GM18499 (cell line): Measurements from ENCODE around the gene LPCAT1.

Source experiments
- ATAC-seq: cut with Tn5 transposase; IDR thresholded peaks from one replicate; pipeline ENCODE4 v1.9.1; 2021; ENCODE audit warnings: moderate number of reproducible peaks; ENCODE audit not compliant: insufficient read depth, unreplicated experiment

LPCAT1 gene

DNA sequence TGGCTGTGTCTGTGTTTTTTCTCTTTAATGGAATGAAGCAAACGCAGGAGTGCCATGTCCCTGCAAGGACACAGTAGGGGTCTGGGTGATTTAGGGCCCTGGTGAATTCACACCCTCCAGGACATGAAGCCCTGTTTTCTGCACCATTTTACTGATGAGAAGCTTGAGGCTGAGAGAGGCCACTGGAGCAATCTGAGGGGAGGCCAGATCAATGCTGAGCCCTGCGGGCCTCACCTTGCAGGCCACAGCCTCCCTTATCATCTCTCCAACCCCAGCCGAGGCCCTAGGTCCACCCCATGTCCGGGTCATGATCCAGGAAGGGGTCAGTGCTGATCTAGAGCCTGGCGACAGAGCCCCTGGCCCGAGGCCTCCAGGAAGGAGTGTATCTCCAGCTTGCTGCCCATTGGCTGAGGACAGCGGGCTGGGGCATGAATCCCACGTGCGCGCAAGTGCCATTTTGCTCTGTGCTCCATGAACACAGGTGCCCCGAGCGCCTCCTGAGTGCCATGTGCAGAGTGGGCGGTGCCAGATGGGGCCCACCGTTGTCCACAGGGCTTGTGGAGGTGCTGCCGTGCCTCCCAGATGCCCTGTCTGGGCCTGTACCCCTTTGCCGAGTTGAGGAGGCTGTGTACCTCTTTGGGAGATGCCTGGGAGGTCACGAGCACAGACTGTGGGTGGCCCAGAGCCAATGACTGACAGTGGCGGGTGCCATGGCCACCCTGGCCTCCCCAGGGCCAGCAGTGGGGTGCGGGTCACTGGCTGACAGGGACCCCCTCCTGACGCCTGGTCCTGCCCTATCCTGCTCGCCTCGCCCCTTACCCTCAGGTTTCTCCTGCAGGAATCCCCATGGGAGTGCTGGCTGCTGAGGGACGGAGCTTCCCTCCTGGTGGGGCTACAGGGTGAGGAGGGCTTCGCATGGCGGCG lies 32.3 kb upstream of the LPCAT1 start:
- no peak for ATAC-seq

DNA sequence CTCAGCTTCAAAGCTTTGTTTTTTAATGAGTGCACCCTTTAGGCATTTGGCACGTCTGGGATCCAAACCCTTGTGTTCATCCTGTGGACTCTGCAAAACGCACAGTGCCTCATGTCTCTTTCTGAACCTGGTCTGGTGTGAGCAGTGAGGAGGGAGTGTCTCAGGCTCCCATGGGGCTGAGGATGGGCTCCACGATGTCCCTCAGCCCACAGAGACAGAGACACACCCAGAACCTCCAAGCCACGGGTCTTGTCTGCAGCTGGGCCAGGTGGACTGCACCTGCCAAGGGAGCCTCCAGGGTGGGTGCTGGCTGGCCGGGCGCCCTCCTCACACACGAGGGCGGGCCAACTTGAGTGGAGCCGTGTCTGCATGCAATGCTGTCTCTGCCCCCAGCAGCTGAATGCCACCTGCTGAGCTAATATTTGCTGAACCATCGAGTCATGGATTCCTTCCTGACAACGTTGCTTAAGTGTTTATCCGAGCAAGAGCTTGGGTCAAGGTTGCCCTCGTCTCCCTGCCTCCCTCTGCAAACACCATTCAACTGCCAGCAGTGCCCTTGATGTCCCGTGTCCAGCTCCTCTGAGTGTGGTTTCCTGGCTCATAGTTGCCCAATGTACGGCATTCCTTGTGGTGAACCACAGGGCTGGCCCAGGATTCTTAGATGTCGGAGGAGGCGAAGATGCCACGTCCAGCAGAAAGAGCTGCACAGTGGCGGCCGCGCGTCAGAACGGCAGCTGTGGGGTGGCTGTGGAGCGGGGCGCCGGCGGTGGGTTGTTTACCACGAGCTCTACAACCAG lies 31.4 kb upstream of the LPCAT1 start:
- ATAC-seq: no peak

DNA sequence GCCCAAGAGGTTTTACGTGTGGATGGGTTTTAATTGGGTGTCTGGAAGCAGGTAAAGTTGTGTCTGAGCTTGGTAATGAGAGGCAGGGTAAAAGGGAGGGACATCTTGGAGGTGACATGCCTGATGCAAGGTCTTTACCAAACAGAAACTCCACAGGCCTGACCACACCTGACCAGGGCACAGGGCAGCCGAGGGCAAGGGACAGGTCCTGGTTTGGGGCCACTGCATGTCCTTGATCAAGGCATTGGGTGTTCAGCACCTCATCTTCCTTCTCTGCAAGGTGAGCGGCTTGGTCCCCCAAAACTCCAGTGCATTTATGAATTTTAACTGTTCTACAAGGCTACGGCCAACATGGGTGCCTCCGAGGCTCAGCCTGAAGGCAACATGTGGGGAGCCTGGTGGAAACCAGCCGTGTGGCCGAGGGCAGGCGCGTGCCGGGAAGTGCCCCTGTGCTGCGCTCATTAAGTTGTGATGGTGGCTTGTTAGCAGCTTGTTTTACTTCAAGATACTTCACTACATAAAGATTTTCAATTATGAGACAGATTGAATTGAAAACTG lies 30.7 kb upstream of the LPCAT1 start:
- ATAC-seq: no peak

DNA sequence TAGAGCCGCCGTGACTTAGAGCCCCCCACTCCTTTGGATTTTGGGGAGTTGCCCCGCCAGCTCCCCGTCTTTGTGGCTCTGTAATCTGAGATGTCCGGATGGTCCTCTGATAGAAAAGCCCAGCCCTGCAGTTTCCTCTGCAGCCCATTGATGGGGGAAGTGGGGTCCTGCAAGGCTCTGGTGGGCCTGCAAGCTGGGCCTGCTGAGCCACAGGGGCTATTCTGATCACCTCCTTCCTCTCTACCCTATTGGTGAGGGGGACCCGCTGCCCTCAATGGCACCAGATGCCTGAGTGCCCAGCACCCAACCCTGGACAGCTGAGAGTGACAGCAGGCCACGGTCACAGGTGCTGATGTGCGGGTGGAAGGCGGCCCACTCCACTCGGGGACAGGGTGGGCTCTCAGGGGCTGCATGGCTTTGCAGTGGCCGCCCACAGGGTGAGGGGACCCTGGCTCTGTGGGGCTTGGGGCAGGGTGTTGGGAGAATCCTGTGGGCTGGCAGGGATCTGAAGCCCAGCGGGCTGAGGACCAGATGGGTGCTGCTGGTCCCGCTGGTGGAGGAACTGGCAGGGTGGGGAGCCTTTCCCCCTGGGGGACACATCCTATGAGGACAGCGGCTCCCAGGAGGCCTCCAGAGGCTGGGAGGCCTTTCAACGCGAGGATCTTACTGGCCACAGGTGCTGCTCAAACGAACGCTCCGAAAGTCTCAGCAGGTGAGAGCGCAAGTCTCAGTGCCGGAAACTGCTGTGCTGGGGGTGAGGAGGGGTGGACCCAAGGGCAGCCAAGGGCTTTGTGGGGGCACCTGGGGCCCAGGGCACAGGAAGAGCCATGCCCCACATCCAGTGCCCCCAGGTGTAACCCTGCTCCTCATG lies 30.0 kb upstream of the LPCAT1 start:
- no peak for ATAC-seq

DNA sequence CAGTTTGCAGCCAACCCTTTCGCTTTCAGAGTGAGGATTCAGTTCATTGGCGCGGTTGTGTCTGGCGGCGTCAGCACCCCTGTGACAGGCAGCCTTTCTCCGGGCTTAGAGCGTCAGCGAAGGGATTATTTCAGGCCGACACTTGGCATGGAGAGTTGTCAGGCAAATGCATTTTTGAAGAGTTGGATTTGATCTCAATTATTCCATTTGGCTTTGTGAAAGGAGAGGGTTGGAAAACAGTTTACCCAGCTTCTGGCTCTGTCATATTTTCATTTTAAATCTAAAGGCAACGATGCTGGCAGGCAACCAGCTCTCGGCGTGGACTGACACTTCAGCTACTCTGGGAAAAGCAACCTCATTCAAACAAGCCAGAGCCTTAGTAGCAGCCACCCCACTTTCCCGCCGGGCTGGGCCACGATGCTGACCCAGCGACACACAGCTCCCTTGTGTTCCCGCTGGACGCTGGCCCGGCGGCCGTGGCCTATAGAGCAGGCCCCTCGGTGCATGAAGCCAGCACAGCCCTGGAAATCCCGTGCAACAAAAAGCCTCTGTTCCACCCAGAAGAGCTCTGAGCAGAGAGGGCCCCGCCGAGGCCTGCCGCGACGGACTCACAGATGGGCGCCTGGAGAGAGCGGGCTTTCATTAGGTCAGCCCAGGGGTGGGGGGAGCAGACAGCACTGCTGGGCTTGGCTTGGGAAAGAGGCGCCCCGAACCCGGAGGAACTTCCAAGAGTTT lies 28.9 kb upstream of the LPCAT1 start:
- no peak for ATAC-seq

DNA sequence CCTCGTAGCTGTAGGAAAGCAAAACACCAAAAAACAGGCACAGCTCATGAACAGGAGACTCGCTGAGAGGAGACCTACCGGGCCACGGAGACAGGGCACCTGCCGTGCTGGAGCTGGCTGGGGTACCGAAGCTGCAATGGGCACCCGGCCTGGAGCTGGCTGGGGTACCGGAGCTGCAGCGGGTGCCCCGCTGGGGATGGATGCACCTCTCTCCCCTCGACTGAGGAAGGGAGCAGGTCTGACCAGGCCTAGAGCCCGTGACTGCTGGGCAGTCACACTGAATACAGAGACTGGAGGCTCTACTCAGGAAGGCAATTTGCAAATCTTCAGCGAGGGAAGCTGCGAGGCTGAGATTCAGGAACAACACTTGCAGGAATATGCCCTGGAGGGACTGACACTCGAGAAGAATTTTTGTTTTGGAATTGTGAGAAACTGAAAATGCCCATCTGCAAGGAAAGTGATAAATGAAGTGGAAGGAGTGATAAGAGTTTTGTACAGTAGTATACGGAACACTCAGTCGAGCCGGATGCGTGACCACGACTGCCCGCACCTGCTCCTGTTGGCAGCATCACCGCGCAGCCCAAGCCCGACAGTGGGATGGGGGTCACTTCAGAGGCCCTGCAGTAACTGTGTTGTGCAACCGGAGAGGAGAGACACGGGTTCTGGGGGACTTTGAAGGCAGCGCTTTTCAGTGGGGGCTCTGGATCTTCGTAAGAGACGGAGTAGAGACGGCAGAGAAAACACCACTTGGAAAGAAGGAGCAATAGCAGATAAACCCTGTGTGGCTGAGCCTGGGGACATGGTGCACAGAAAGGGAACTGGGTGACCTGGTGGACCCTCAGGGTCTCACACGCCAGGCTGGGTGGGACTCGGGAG lies 27.9 kb upstream of the LPCAT1 start:
- no peak for ATAC-seq

DNA sequence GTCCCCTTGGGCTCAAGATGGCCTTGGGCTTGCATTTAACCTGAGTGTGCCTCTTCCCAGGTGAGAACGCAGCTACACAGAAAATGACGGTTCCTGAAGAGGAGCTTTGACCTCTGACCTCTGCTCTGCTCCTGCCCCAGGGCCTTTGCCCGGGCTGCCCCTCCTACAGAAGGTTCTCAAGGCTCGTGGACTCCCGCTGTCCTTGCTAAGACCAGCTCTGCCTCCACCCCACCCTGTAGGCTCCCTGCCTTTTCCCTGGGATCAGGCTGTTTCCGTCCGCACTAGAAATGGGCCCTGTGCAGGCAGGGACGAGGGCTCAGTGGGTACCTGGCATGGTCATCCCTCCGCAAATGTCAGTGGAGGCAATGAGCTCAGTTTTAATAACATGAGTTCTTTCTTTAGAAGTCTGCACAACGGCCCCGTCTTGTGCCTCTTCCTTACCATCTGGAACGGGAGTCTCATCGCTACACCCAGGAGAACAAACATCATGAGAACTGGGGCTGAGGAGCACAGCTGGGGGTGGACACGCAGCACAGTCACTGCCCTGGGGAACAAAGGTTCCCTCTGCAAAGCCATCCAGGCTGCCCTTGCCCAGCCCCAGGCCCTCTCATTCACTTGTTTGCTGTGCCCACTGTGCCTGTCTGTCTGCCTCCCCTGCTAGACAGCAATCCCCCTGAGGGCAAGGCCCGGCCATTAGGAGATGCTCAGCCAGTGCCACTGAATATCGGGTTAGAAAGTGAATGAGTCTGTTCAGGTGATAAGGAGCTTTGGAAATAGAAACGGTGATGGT lies 26.7 kb upstream of the LPCAT1 start:
- ATAC-seq: no peak

DNA sequence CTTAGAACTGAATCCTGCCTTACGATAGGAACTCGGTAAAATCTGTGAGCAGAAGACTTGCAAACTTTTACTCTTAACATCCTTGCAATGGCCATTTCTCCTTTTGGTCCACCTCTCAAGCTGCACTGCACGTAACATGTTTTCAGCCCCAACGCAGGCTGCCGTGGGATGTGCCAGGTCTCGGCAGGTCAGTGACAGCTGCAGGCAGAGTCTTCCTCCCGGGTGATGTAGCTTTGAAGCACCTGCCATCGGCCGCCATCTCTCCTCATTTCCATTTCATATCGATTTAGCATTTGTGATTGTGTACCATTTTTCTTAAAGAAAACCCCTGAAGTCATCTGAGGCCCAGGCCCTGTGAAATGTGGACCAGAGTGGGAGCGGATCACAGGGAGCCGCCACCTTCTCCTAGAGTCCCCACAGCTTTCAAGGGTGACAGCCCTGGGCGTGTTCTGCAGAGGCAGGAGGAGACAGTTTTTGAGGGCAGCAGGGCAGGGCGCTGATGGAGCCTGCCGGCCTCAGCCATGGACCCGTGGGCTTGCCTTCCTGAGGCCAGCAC lies 25.8 kb upstream of the LPCAT1 start:
- ATAC-seq: no peak

DNA sequence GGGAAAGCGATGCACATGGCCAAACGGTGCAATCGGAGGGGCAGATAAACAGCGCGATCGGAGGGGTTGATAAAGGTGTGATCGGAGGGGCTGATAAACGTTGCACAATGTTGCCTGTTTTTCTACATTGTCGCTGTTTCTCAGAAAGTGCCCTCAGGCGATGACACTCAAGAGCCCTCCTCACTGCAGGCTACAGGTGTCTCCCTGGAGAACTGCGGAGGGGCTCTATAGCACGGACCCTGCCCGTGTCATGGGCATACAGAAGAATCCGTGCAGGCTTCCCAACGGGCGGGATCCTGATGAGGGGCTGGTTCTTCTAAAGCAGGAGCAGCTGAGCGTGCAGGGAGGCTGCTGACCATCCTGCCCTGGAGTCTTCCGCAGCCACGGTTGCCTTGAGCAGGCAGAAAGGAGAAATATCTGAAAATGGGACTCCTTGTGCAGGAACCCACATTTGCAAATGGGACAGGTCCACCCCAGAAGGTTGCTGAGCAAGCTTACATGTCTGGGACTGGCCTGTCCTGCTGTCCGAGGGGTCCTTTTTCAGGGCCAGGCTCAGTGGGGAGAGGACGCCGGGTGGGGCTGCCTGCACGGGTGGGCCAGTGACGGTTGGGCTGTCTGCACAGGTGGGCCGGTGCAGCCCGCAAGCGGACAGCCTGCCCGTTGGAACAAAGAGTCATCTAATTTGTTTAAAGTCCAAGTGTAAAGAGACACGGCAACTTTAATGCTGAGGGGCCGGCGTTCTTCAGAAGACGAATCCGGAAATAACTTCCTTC lies 25.1 kb upstream of the LPCAT1 start:
- ATAC-seq: no peak

DNA sequence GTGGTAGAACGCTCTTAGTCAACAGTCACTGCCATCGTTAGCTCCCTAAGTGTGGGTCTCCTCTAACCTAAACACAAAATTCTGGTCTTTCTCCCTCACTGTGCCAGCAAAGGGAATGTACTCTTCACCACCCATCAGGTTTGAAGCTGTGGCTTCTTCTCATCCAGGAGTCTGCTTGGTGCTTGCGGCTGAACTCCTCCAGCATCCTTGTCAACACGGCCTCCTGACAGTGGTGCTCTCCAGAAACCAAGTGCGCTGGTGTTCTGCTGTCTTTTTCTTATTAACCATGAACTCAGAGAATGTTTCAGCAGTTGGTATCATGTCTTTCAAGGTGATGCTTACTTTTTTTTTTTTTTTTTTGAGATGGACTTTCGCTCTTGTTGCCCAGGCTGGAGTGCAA lies 23.9 kb upstream of the LPCAT1 start:
- ATAC-seq: no peak

DNA sequence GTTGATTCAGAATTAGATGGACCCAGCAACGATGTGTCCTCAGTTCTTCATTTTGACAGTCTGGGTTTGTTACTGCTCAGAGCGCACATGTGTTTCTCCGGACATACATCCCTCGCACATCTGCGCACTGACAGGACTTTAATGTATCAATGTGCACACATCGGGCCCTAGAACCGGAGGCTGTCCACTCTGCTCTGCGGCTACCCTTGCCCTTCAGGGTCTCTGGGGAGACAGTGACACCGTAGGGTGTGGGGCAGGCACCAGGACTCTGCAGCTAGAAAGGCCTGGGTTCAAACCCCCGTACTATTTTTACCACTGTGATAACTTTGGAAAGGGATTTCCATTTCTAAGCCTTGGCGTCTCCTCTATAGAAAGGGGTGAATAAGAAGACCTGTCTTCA lies 23.5 kb upstream of the LPCAT1 start:
- no peak for ATAC-seq

DNA sequence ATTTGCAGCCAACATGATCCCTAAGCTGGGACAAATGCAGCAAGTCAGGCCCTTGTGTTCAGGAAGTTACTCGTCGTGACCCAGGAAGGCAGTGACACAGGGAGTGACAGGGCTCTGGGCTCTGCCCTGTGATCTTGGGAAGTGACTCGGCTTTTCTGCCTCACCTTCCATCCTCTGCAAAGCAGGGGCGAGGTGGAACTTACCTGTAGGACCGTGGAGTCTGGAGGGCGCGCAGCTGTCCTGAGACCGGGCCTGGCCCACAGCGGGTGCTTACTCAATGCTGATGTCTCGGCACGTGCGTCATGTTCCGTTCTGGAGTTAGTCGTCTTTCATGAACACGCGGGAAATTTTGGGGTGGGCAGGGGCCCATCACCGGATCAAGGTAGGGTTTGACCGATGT lies 22.8 kb upstream of the LPCAT1 start:
- no peak for ATAC-seq

DNA sequence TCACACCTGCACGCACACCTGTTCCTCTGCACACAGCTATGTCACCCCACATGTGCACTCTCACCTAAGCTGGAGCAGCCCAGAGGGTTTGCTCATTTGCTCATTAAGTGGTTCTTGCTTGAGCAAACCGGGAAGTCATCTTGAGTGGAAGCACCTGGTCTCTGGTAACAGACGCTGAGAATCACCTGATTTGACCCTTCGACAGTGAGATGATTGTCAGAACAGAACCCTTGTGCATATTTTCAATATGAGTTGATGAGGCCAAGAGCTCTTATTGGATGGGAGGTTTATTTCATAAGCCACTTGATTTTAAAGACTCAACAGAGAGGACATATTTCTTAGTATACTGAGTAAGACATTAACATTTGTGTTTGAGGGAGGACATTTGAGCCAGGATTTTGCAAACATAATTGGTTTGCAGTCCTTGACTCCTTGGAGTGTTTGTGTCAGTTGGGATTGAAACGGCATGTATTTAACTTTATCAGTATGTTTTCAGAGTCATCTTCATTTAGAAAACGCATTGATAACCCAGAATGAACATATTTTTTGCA lies 22.1 kb upstream of the LPCAT1 start:
- no peak for ATAC-seq

DNA sequence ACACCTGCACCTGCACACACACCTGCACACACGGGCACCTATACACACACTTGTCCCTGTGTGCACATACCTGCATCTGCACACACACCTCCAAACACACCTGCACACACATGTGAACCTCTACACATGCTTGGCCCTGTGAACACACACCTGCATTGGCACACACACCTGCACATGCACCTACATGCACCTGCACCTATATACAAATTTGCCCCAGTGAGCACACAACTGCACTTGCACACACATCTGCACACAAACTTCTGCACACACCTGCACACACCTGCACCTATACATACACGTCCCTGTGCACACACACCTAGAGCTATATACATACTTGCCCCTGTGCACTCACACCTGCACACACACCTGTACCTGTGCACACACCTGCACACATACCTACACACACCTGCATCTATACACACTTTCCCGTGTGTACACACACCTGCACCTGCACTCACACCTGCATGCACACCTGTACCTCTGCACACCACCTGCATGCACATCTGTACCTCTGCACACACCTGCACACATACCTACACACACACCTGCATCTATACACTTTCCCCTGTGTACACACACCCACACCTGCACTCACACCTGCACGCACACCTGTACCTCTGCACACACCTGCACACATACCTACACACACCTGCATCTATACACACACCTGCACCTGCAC lies 21.5 kb upstream of the LPCAT1 start:
- ATAC-seq: no peak

DNA sequence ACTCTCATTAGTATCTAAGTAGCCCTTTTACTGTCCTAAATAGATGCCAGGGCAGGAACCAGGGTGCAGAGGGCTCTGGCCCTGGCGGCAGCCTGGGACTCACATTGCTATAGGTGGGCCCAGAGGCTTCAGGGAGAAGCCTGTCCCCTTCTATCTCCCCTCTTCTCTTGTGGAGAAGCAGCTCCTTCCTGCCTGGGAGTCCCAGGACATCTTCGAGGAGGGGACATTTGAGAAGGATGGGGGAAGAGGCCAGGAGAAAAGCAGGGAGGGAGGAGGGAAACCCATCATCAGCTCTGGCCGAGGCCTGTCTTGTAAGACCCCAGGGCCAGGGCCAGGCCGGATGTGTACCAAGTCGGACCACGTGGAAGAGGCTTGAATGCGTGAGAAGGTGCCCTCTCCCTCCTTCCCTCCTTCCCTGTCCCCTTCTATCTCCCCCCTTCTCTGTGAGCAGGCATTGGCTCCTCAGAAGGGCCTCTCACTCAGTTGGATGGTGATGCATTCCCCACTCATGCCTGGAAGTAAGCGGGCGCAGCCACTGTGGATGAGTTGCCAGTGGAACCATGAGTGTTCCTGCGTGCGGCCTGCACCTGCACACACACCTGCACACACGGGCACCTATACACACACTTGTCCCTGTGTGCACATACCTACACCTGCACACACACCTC lies 20.7 kb upstream of the LPCAT1 start:
- no peak for ATAC-seq
